Measurements from ENCODE around the gene LCE1B. TPM values are rescaled to one million over a fixed set of nuclear protein-coding genes. Genes with fewer than 3 reads are reported as not detected.

LCE1B gene
- total RNA-seq, 1 donor from 2014 or later, result not detected

DNA sequence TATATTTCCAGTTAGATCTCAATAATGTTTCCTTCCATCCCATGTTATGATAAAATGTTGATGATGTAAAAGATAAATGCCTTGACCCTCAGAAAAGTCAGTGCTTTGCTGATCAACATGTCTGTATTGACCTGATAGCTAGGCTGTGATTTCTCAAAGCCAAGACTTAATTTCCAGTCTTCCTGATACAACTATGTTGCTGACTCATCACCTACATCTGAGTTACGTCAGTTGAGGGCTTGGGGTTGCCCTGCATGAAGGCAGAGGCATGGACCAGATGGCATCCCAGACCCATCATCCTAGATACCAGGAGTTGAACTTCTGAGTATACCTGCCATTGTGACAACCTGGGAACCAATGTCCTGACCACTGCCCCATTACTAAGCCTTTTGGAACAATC, 10.4 kb upstream of the LCE1B start:
- Histone ChIP-seq H3K27ac (no peak overlapping the region), H3K27me3 (no peaks in the 10 kb centered on the region), H4K20me1 (ENCODE audit: low read depth) (no peaks in the 10 kb centered on the region), H3F3A (ENCODE audit: low read depth) (no peaks in the 10 kb centered on the region), H3K4me2 (no peak overlapping the region), H3K9ac (no peak overlapping the region), H3K4me1 (no peaks in the 10 kb centered on the region), H2AFZ (replicated peaks) (no peak overlapping the region), H3K36me3 (no peaks in the 10 kb centered on the region), H3K4me3 (no peak overlapping the region), H3K9me3 (ENCODE audit: low read depth) (peaks cover 40% of the 10 kb centered on the region), H3K79me2 (ENCODE audit: low read depth) (no peaks in the 10 kb centered on the region)
- Mint-ChIP-seq H3K4me1 (no peaks in the 10 kb centered on the region), H3K27me3 (ENCODE audit: insufficient read depth, low read depth) (no peaks in the 10 kb centered on the region), H3K36me3 (no peaks in the 10 kb centered on the region), H3K4me3 (no peak overlapping the region), H3K27ac (no peak overlapping the region), H3K9me3 (peaks cover 16% of the 10 kb centered on the region)
- TF ChIP-seq EZH2phosphoT487 (IDR thresholded peaks at IDR 0.05) (no peak), EZH2 (IDR thresholded peaks at IDR 0.05) (no peak)
- TF ChIP-seq, protein P1, sequence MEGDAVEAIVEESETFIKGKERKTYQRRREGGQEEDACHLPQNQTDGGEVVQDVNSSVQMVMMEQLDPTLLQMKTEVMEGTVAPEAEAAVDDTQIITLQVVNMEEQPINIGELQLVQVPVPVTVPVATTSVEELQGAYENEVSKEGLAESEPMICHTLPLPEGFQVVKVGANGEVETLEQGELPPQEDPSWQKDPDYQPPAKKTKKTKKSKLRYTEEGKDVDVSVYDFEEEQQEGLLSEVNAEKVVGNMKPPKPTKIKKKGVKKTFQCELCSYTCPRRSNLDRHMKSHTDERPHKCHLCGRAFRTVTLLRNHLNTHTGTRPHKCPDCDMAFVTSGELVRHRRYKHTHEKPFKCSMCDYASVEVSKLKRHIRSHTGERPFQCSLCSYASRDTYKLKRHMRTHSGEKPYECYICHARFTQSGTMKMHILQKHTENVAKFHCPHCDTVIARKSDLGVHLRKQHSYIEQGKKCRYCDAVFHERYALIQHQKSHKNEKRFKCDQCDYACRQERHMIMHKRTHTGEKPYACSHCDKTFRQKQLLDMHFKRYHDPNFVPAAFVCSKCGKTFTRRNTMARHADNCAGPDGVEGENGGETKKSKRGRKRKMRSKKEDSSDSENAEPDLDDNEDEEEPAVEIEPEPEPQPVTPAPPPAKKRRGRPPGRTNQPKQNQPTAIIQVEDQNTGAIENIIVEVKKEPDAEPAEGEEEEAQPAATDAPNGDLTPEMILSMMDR (IDR thresholded peaks at IDR 0.05), result no peak
- DNase-seq (ENCODE audit: low spot score), result no peak

DNA sequence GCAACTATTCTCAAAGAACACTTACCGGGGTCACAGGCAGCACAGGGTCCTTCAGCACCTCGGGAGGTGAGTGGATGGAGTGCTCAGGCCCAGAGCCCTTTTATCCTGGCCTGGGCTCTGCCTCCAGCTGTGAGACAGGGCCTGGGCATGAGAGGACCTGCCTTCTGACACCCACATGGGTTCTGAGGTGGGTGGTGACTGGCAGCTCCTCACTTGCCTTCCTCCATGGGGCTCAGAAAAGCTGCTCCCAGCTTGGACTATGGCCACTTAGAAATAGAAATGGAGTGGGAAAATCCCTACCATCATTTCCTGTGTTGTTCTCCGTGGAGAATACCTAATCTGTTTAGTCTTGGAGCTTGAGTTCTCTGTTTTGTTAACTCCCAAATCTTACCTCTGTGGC, 5.2 kb upstream of the LCE1B start, which contains the start of gene LCE1C:
Gene LCE1C (minus strand): TSS at position 76 of the 400 bp plus-strand sequence. CDS start 1,173 bp downstream, outside the sequence.
- TF ChIP-seq EZH2phosphoT487 (IDR thresholded peaks at IDR 0.05), result no peak
- TF ChIP-seq, protein P1 (IDR thresholded peaks at IDR 0.05), result no peak
- TF ChIP-seq EZH2 (IDR thresholded peaks at IDR 0.05), result no peak
- H3F3A ChIP-seq (ENCODE audit: low read depth), result no peaks in the 10 kb centered on the region
- Mint-ChIP-seq H3K27me3 (ENCODE audit: insufficient read depth, low read depth) (peaks cover 3% of the 10 kb centered on the region), H3K9me3 (peaks cover 14% of the 10 kb centered on the region), H3K27ac (no peak within 1 kb of the TSS), H3K4me1 (no peaks in the 10 kb centered on the region), H3K4me3 (no peak within 1 kb of the TSS), H3K36me3 (no peaks in the 10 kb centered on the region)
- H4K20me1 ChIP-seq (ENCODE audit: low read depth), result no peaks in the 10 kb centered on the region
- H3K4me2 ChIP-seq, result no peak within 1 kb of the TSS
- H3K4me3 ChIP-seq, result no peak within 1 kb of the TSS
- H2AFZ ChIP-seq (replicated peaks), result no peak within 1 kb of the TSS
- H3K9ac ChIP-seq, result no peak within 1 kb of the TSS
- peaks cover 33% of the 10 kb centered on the region for H3K9me3 ChIP-seq (ENCODE audit: low read depth)
- H3K79me2 ChIP-seq (ENCODE audit: low read depth), result no peaks in the 10 kb centered on the region
- DNase-seq (ENCODE audit: low spot score), result no peak
- no peaks in the 10 kb centered on the region for H3K36me3 ChIP-seq
- no peak within 1 kb of the TSS for H3K27ac ChIP-seq
- no peaks in the 10 kb centered on the region for H3K27me3 ChIP-seq
- H3K4me1 ChIP-seq, result no peaks in the 10 kb centered on the region

DNA sequence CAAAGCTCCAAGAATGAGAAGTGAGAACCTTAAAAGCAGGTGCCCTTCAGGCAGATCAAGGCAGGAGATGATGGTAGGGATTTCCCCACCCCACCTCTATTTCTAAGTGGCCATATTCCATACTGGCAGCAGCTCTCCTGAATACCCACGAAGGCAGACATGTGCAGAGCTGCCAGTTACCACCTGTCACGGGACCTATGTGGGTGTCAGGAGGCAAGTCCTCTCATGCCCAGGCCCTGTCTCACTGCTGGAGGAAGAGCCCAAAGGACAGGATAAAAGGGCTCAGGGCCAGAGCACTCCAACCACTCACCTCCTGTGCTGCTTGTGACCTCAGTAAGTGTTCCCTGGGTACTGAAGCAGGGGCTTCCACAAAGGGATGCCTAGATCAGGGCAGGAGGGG, 721 bp upstream of the LCE1B start:
- Mint-ChIP-seq H3K27me3 (ENCODE audit: insufficient read depth, low read depth) (peaks cover 3% of the 10 kb centered on the region), H3K9me3 (peaks cover 12% of the 10 kb centered on the region), H3K36me3 (no peaks in the 10 kb centered on the region), H3K4me1 (no peaks in the 10 kb centered on the region), H3K4me3 (no peak overlapping the region), H3K27ac (no peak overlapping the region)
- Histone ChIP-seq H3K4me3 (no peak overlapping the region), H3K4me2 (no peak overlapping the region), H3K27ac (no peak overlapping the region), H4K20me1 (ENCODE audit: low read depth) (no peaks in the 10 kb centered on the region), H3K4me1 (no peaks in the 10 kb centered on the region), H3F3A (ENCODE audit: low read depth) (no peaks in the 10 kb centered on the region), H2AFZ (replicated peaks) (no peak overlapping the region), H3K9me3 (ENCODE audit: low read depth) (peaks cover 39% of the 10 kb centered on the region), H3K79me2 (ENCODE audit: low read depth) (no peaks in the 10 kb centered on the region), H3K36me3 (no peaks in the 10 kb centered on the region), H3K9ac (no peak overlapping the region), H3K27me3 (no peaks in the 10 kb centered on the region)
- TF ChIP-seq EZH2 (IDR thresholded peaks at IDR 0.05), result no peak
- TF ChIP-seq, protein P1 (IDR thresholded peaks at IDR 0.05), result no peak
- no peak for TF ChIP-seq EZH2phosphoT487 (IDR thresholded peaks at IDR 0.05)
- DNase-seq (ENCODE audit: low spot score), result no peak
